DOHH2 (cell line): ENCODE measurements around the gene TIMELESS.

Source experiments
- H3F3A ChIP-seq: fragments of 200-600 bp; sonication (generic), shearing (Covaris generic); 2 replicates; pipeline ENCODE4 v1.6.0; 2016; ENCODE audit warnings: antibody characterized with exemption, mild to moderate bottlenecking; ENCODE audit not compliant: control insufficient read depth, insufficient read depth
- H3K27ac ChIP-seq: fragments of 200-600 bp; sonication (generic); 2 replicates; pipeline ENCODE4 v1.5.1; 2014; ENCODE audit warnings: low read depth, mild to moderate bottlenecking, low read length, moderate library complexity
- H3K27me3 ChIP-seq: fragments of 200-600 bp; sonication (generic); 2 replicates; pipeline ENCODE4 v1.6.1; 2014; ENCODE audit warnings: mild to moderate bottlenecking, low read length, mixed read lengths; ENCODE audit not compliant: control insufficient read depth
- H3K36me3 ChIP-seq: fragments of 200-600 bp; sonication (generic); 2 replicates; pipeline ENCODE4 v1.6.1; 2014; ENCODE audit warnings: mild to moderate bottlenecking, low read length, moderate library complexity, mixed read lengths; ENCODE audit not compliant: control insufficient read depth
- H3K4me1 ChIP-seq: fragments of 200-600 bp; sonication (generic); 2 replicates; pipeline ENCODE4 v1.6.1; 2014; ENCODE audit warnings: mild to moderate bottlenecking, low read length, mixed read lengths; ENCODE audit not compliant: control insufficient read depth
- H3K4me2 ChIP-seq: fragments of 200-600 bp; sonication (generic); 2 replicates; pipeline ENCODE4 v1.6.0; 2014; ENCODE audit warnings: mild to moderate bottlenecking, low read length, moderate library complexity
- H3K4me3 ChIP-seq: fragments of 200-600 bp; sonication (generic); 2 replicates; pipeline ENCODE4 v1.5.1; 2014; ENCODE audit warnings: mild to moderate bottlenecking, low read length, mixed read lengths
- H3K79me2 ChIP-seq: fragments of 200-600 bp; sonication (generic); 2 replicates; pipeline ENCODE4 v1.6.1; 2014; ENCODE audit warnings: mild to moderate bottlenecking, low read length, mixed read lengths; ENCODE audit not compliant: control insufficient read depth
- H3K9me2 ChIP-seq: fragments of 200-600 bp; sonication (generic); replicated peaks from 2 replicates; pipeline ENCODE4 v1.6.1; 2014; ENCODE audit warnings: mild to moderate bottlenecking, low read length, mixed read lengths; ENCODE audit not compliant: control insufficient read depth
- H3K9me3 ChIP-seq: fragments of 200-600 bp; sonication (generic); 2 replicates; pipeline ENCODE4 v1.6.1; 2014; ENCODE audit warnings: antibody characterized with exemption, low read length, mixed read lengths; ENCODE audit not compliant: control insufficient read depth, insufficient read depth
- H4K20me1 ChIP-seq: fragments of 200-600 bp; sonication (generic); 2 replicates; pipeline ENCODE4 v1.6.0; 2014; ENCODE audit warnings: low read depth, mild to moderate bottlenecking, antibody characterized with exemption, low read length, moderate library complexity; ENCODE audit not compliant: control insufficient read depth, insufficient read depth
- EZH2phosphoT487 ChIP-seq: fragments of 200-600 bp; sonication (generic); IDR thresholded peaks from 2 replicates; pipeline ENCODE4 v1.6.1; 2017; ENCODE audit warnings: borderline replicate concordance, mild to moderate bottlenecking, antibody characterized with exemption, low read length, moderate library complexity, mixed read lengths
- TF ChIP-seq, protein P1 (sequence below): fragments of 200-600 bp; sonication (generic); IDR thresholded peaks from one replicate; pipeline ENCODE4 v1.5.1; 2014; ENCODE audit warnings: antibody characterized with exemption, mild to moderate bottlenecking, low read depth, low read length; ENCODE audit not compliant: poor library complexity, severe bottlenecking

TIMELESS gene

GRCh38 chr12:56382611-56383010, 66.6 kb downstream of the TIMELESS start:
- H3F3A ChIP-seq = peaks cover 7% of the 10 kb centered on the region
- H3K9me2 ChIP-seq = no peaks in the 10 kb centered on the region
- H3K4me2 ChIP-seq = no peak overlapping the region
- no peak overlapping the region for H3K27ac ChIP-seq
- TF ChIP-seq EZH2phosphoT487 = no peak
- TF ChIP-seq, protein P1, sequence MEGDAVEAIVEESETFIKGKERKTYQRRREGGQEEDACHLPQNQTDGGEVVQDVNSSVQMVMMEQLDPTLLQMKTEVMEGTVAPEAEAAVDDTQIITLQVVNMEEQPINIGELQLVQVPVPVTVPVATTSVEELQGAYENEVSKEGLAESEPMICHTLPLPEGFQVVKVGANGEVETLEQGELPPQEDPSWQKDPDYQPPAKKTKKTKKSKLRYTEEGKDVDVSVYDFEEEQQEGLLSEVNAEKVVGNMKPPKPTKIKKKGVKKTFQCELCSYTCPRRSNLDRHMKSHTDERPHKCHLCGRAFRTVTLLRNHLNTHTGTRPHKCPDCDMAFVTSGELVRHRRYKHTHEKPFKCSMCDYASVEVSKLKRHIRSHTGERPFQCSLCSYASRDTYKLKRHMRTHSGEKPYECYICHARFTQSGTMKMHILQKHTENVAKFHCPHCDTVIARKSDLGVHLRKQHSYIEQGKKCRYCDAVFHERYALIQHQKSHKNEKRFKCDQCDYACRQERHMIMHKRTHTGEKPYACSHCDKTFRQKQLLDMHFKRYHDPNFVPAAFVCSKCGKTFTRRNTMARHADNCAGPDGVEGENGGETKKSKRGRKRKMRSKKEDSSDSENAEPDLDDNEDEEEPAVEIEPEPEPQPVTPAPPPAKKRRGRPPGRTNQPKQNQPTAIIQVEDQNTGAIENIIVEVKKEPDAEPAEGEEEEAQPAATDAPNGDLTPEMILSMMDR = no peak
- peaks cover 5% of the 10 kb centered on the region; the same call in 1 of the 2 replicates for H3K36me3 ChIP-seq
- H3K9me3 ChIP-seq = peaks cover 3% of the 10 kb centered on the region; the same call in 1 of the 2 replicates
- no peaks in the 10 kb centered on the region for H3K27me3 ChIP-seq
- H3K4me1 ChIP-seq = peaks cover 33% of the 10 kb centered on the region
- no peak overlapping the region for H3K4me3 ChIP-seq
- H4K20me1 ChIP-seq = no peaks in the 10 kb centered on the region
- no peaks in the 10 kb centered on the region for H3K79me2 ChIP-seq

GRCh38 chr12:56377989-56378316, 71.3 kb downstream of the TIMELESS start:
- peak overlapping the region; percentile 96 for H3K27ac ChIP-seq
- peak overlapping the region; percentile 70 for H3K4me2 ChIP-seq
- no peaks in the 10 kb centered on the region for H3K27me3 ChIP-seq
- H3K4me3 ChIP-seq = peak overlapping the region; percentile 56
- no peaks in the 10 kb centered on the region for H3K9me2 ChIP-seq
- TF ChIP-seq EZH2phosphoT487 = no peak
- TF ChIP-seq, protein P1 = no peak
- no peaks in the 10 kb centered on the region for H4K20me1 ChIP-seq
- H3K36me3 ChIP-seq = peaks cover 5% of the 10 kb centered on the region; the same call in 1 of the 2 replicates
- H3F3A ChIP-seq = peaks cover 36% of the 10 kb centered on the region
- peaks cover 74% of the 10 kb centered on the region for H3K4me1 ChIP-seq
- H3K9me3 ChIP-seq = peaks cover 13% of the 10 kb centered on the region; the same call in 1 of the 2 replicates
- no peaks in the 10 kb centered on the region for H3K79me2 ChIP-seq

GRCh38 chr12:56377310-56377988, 71.8 kb downstream of the TIMELESS start:
- Histone ChIP-seq H3K9me2 (no peaks in the 10 kb centered on the region), H3K9me3 (peaks cover 13% of the 10 kb centered on the region; the same call in 1 of the 2 replicates), H3K27me3 (no peaks in the 10 kb centered on the region), H3K4me2 (peak overlapping the region; percentile 70), H4K20me1 (no peaks in the 10 kb centered on the region), H3F3A (peaks cover 36% of the 10 kb centered on the region), H3K36me3 (peaks cover 5% of the 10 kb centered on the region; the same call in 1 of the 2 replicates), H3K27ac (peak overlapping the region; percentile 96), H3K79me2 (no peaks in the 10 kb centered on the region), H3K4me3 (peak overlapping the region; percentile 56), H3K4me1 (peaks cover 74% of the 10 kb centered on the region)
- TF ChIP-seq, protein P1 = no peak
- TF ChIP-seq EZH2phosphoT487 = no peak
